ENCODE data around the gene TMPRSS11F.

GRCh38 chr4:68062501-68062900 lies 67.2 kb downstream of the TMPRSS11F start:
- TF ChIP-seq CTCF (IDR thresholded peaks at IDR 0.05) (no peak), EZH2 (IDR thresholded peaks at IDR 0.05; ENCODE audit: borderline replicate concordance, insufficient read depth, low read depth, low read length, poor library complexity, severe bottlenecking) (no peak)
